Common myeloid progenitor, CD34-positive (primary cell): ENCODE data around the gene MCTP2.

ENCODE experiments used
- CTCF ChIA-PET: fragments of 350-600 bp; sonication (Branson Sonifier 250); formaldehyde crosslinking; loops from one replicate; lab custom pipeline; 2021; ENCODE audit warnings: antibody characterized with exemption; lab: Charles Lee
- POLR2A ChIA-PET: fragments of 350-600 bp; sonication (Branson Sonifier 250); formaldehyde crosslinking; loops from one replicate; lab custom pipeline; 2021; ENCODE audit warnings: antibody characterized with exemption; lab: Charles Lee
- DNase-seq, 3 donors: peaks; one replicate each; pipeline versions ENCODE4 v3.0.0 to v3.0.0-alpha.2; 2013
- H3K27ac ChIP-seq, 2 experiments: 1 replicate in 1 of 2; 2 replicates in 1 of 2; pipeline ENCODE4 v1.7.0; 2013; ENCODE audit warnings: inconsistent platforms in 2 of 2, low read length in 2 of 2, mild to moderate bottlenecking in 2 of 2, low read depth in 1 of 2, moderate library complexity in 1 of 2; ENCODE audit not compliant: severe bottlenecking in 2 of 2, insufficient read depth in 1 of 2, poor library complexity in 1 of 2
- H3K27me3 ChIP-seq, 5 experiments: replicated peaks in 2 of 5; 1 replicate in 3 of 5; 2 replicates in 2 of 5; pipeline versions ENCODE4 v1.6.1 to v1.7.0; 2013; ENCODE audit warnings: low read length in 4 of 5, mild to moderate bottlenecking in 2 of 5, moderate library complexity in 2 of 5, inconsistent platforms in 1 of 5; ENCODE audit not compliant: insufficient read depth in 5 of 5, control insufficient read depth in 4 of 5
- H3K36me3 ChIP-seq, 4 experiments: 1 replicate in 2 of 4; 2 replicates in 2 of 4; pipeline versions ENCODE4 v1.6.1 to v1.7.0; 2013; ENCODE audit warnings: low read length in 3 of 4, control low read depth in 1 of 4, mild to moderate bottlenecking in 1 of 4; ENCODE audit not compliant: control insufficient read depth in 4 of 4, insufficient read depth in 4 of 4
- H3K4me1 ChIP-seq, 4 experiments: 1 replicate in 3 of 4; 2 replicates in 1 of 4; pipeline versions ENCODE4 v1.6.1 to v1.7.1; 2013; ENCODE audit warnings: low read length in 3 of 4, mild to moderate bottlenecking in 3 of 4, control low read depth in 1 of 4, inconsistent platforms in 1 of 4, moderate library complexity in 1 of 4; ENCODE audit not compliant: control insufficient read depth in 4 of 4, insufficient read depth in 4 of 4; ENCODE audit errors: control extremely low read depth in 1 of 4
- H3K4me3 ChIP-seq, 7 experiments: 1 replicate in 4 of 7; 2 replicates in 3 of 7; pipeline versions ENCODE4 v1.5.1 to v1.7.0; 2013; ENCODE audit warnings: mild to moderate bottlenecking in 7 of 7, low read length in 6 of 7, moderate library complexity in 6 of 7, inconsistent platforms in 2 of 7, low read depth in 2 of 7, control low read depth in 1 of 7; ENCODE audit not compliant: insufficient read depth in 4 of 7, control insufficient read depth in 1 of 7; ENCODE audit errors: extremely low read depth in 1 of 7
- H3K9me3 ChIP-seq, 5 experiments: 1 replicate in 4 of 5; 2 replicates in 1 of 5; pipeline versions ENCODE4 v1.6.1 to v1.7.1; 2013; ENCODE audit warnings: low read length in 4 of 5, mild to moderate bottlenecking in 2 of 5, inconsistent platforms in 1 of 5, low read depth in 1 of 5, moderate library complexity in 1 of 5; ENCODE audit not compliant: control insufficient read depth in 4 of 5, insufficient read depth in 2 of 5; ENCODE audit errors: control extremely low read depth in 1 of 5
- WGBS: methylation state at CpG from one replicate; pipeline ENCODE4 v1.1.5; 2013; ENCODE audit not compliant: insufficient coverage; 5-methylcytosine and 5-hydroxymethylcytosine counted together

The MCTP2 gene

GRCh38 chr15:94273826-94274225 is 42.5 kb downstream of the MCTP2 start:
- DNase-seq: no peak
- no CpG with 5 or more reads among the region's 1 CpG for WGBS
- Histone ChIP-seq H3K4me3 (no peak overlapping the region), H3K36me3 (peaks cover 0 to 28% (median 6%) of the 10 kb centered on the region in 4 experiments), H3K27ac (no peak overlapping the region), H3K4me1 (peaks cover 23 to 43% (median 37%) of the 10 kb centered on the region in 4 experiments), H3K27me3 (no peaks in the 10 kb centered on the region), H3K9me3 (no peaks in the 10 kb centered on the region)
- ChIA-PET POLR2A (no interaction called here), CTCF (no interaction called here)

DNA sequence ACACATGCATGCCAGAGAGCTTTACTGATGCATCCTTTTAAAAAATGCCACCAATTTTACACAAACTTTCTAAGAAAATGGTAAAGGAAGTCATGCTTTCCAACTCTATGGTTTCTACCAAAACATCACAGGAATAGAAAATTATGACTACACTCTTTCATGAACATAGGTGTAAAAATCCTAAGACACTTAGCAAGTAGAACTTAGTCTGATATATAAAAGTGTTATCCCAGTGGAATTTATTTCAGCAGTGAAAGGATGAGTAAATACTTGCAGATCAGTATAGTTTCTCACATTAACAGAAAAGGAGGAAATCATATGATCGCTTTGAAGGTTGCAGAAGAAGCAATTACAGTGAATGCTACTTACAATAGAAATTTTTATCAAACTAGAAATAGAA is 43.4 kb downstream of the MCTP2 start:
- Histone ChIP-seq H3K4me1 (peaks cover 23 to 43% (median 36%) of the 10 kb centered on the region in 4 experiments), H3K4me3 (no peak overlapping the region), H3K27me3 (no peaks in the 10 kb centered on the region), H3K9me3 (no peaks in the 10 kb centered on the region), H3K27ac (no peak overlapping the region), H3K36me3 (peaks cover 0 to 31% (median 8%) of the 10 kb centered on the region in 4 experiments)
- DNase-seq: no peak
- CTCF ChIA-PET: no interaction called here
- POLR2A ChIA-PET: no interaction called here
- WGBS: no CpG with 5 or more reads among the region's 1 CpG

GRCh38 chr15:94277485-94277884 is 46.1 kb downstream of the MCTP2 start:
- H3K4me1 ChIP-seq: peaks cover 12 to 21% (median 14%) of the 10 kb centered on the region in 4 experiments
- ChIA-PET CTCF (interaction anchor here (1.0 to 2.2 kb wide), 8 partner anchors 9 to 56 kb away, joined by 3 to 6 read pairs (median 4); no protein-coding TSS in a partner anchor), POLR2A (interaction anchor here (0.6 to 1.3 kb wide), 2 partner anchors 18 to 48 kb away, joined by 4 read pairs; no protein-coding TSS in a partner anchor)
- no CpG with 5 or more reads among the region's 1 CpG for whole genome bisulfite sequencing
- no peak overlapping the region for H3K4me3 ChIP-seq
- H3K36me3 ChIP-seq: peaks cover 2 to 49% (median 20%) of the 10 kb centered on the region in 4 experiments
- H3K27ac ChIP-seq: no peak overlapping the region
- DNase-seq: no peak
- H3K9me3 ChIP-seq: peaks cover 0 to 14% (median 2%) of the 10 kb centered on the region in 5 experiments
- H3K27me3 ChIP-seq: no peaks in the 10 kb centered on the region

DNA sequence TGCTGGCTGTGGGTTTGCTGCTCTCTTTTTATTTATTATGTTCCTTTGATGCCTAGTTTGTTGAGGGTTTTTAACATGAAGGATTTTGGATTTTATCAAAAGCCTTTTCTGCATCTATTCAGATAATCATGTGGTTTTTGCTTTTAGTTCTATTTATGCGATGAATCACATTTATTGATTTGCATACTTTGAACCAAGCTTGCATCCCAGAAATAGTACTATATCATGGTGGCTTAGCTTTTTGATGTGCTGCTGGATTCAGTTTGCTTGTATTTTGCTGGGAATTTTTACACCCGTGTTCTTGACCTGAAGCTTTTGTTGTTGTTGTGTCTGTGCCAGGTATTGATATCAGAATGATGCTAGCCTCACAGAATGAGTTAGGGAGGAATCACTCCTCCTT is 48.4 kb downstream of the MCTP2 start:
- POLR2A ChIA-PET: no interaction called here
- WGBS: no CpG with 5 or more reads among the region's 2 CpGs
- H3K27ac ChIP-seq: no peak overlapping the region
- no peak for DNase-seq
- CTCF ChIA-PET: no interaction called here
- H3K4me3 ChIP-seq: no peak overlapping the region
- H3K9me3 ChIP-seq: peaks cover 0 to 14% (median 2%) of the 10 kb centered on the region in 5 experiments
- peaks cover 3 to 60% (median 23%) of the 10 kb centered on the region in 4 experiments for H3K36me3 ChIP-seq
- H3K27me3 ChIP-seq: no peaks in the 10 kb centered on the region
- H3K4me1 ChIP-seq: peaks cover 2 to 18% (median 9%) of the 10 kb centered on the region in 4 experiments

DNA sequence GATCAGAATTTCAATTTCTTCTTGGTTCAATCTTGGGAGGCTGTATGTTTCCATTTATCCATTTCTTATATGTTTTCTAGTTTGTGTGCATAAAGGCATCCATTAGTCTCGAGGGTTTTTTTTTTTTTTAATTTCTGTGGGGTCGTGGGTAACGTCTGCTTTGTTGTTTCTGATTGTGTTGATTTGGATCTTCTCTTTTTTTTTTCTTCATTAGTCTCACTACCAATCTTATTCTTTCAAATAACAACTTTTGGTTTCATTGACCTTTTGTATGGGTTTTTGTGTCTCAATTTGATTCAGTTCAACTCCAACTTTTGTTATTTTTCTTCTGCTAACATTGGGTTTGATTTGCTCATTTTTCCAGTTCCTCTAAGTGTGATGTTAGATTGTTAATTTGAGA is 48.9 kb downstream of the MCTP2 start:
- H3K36me3 ChIP-seq: peaks cover 3 to 61% (median 23%) of the 10 kb centered on the region in 4 experiments
- peaks cover 8 to 23% (median 14%) of the 10 kb centered on the region in 4 experiments for H3K4me1 ChIP-seq
- no peaks in the 10 kb centered on the region for H3K27me3 ChIP-seq
- no peak overlapping the region for H3K27ac ChIP-seq
- no peak overlapping the region for H3K4me3 ChIP-seq
- CTCF ChIA-PET: no interaction called here
- DNase-seq: no peak
- POLR2A ChIA-PET: no interaction called here
- WGBS: no CpG with 5 or more reads among the region's 3 CpGs
- H3K9me3 ChIP-seq: peaks cover 0 to 14% (median 2%) of the 10 kb centered on the region in 5 experiments

- Histone ChIP-seq H3K27ac (no peak overlapping the region), H3K4me1 (peaks cover 29 to 46% (median 33%) of the 10 kb centered on the region in 4 experiments), H3K36me3 (peaks cover 3 to 56% (median 23%) of the 10 kb centered on the region in 4 experiments), H3K9me3 (peaks cover 0 to 14% (median 2%) of the 10 kb centered on the region in 5 experiments), H3K4me3 (no peak overlapping the region), H3K27me3 (no peaks in the 10 kb centered on the region)
- WGBS: 57% methylated on average over 3 of the region's 7 CpGs
- POLR2A ChIA-PET: interaction anchor here (0.6 kb wide), 2 partner anchors 26 to 109 kb away, joined by 3 to 4 read pairs; no protein-coding TSS in a partner anchor
- no peak for DNase-seq
- CTCF ChIA-PET: interaction anchor here (1.4 to 3.0 kb wide), 6 partner anchors 13 to 118 kb away, joined by 4 to 11 read pairs (median 5); no protein-coding TSS in a partner anchor
These were observed 51.2 kb downstream of the MCTP2 start for GRCh38 chr15:94282269-94283250.
